Mesenchymal stem cell (in vitro differentiated cells and primary cell): ENCODE data around the gene GBF1.
"Not testable (repeated sequence)": the region's sequence is repeated elsewhere in the genome, so short reads cannot be mapped to it uniquely, and the experiment has no call there.

Experiments used
- DNase-seq: peaks from one replicate; pipeline ENCODE4 v3.0.0-alpha.2; 2013
- H2AFZ ChIP-seq: one replicate; pipeline ENCODE4 v1.6.1; 2013; ENCODE audit warnings: low read depth, mild to moderate bottlenecking, control low read depth, inconsistent platforms, low read length, moderate library complexity
- H2AK5ac ChIP-seq: 2 replicates; pipeline ENCODE4 v1.6.1; 2013; ENCODE audit warnings: low read length, moderate library complexity, mild to moderate bottlenecking, inconsistent platforms; ENCODE audit not compliant: severe bottlenecking
- H2BK120ac ChIP-seq: one replicate; pipeline ENCODE4 v1.6.1; 2013; ENCODE audit warnings: low read depth, mild to moderate bottlenecking, inconsistent platforms, low read length, moderate library complexity
- H2BK12ac ChIP-seq, 2 experiments: one replicate each; pipeline ENCODE4 v1.6.1; 2013; ENCODE audit warnings: inconsistent platforms in 2 of 2, low read length in 2 of 2, mild to moderate bottlenecking in 2 of 2, moderate library complexity in 2 of 2, control low read depth in 1 of 2
- H2BK15ac ChIP-seq: one replicate; pipeline ENCODE4 v1.6.1; 2013; ENCODE audit warnings: mild to moderate bottlenecking, low read depth, inconsistent platforms; ENCODE audit not compliant: poor library complexity, severe bottlenecking
- H2BK5ac ChIP-seq: 2 replicates; pipeline ENCODE4 v1.6.1; 2013; ENCODE audit warnings: low read depth, mild to moderate bottlenecking, low read length, control low read depth, inconsistent platforms; ENCODE audit not compliant: poor library complexity, severe bottlenecking
- H3K14ac ChIP-seq, 2 experiments: one replicate each; pipeline ENCODE4 v1.6.1; 2013; ENCODE audit warnings: inconsistent platforms in 2 of 2, low read length in 2 of 2, control low read depth in 1 of 2, mild to moderate bottlenecking in 1 of 2, moderate library complexity in 1 of 2
- H3K18ac ChIP-seq, 2 experiments: one replicate each; pipeline ENCODE4 v1.6.1; 2013; ENCODE audit warnings: inconsistent platforms in 2 of 2, low read length in 2 of 2, control low read depth in 1 of 2, low read depth in 1 of 2, mild to moderate bottlenecking in 1 of 2
- H3K23ac ChIP-seq, 2 experiments: one replicate each; pipeline ENCODE4 v1.6.1; 2013; ENCODE audit warnings: inconsistent platforms in 2 of 2, low read length in 2 of 2, mild to moderate bottlenecking in 2 of 2, moderate library complexity in 2 of 2, control low read depth in 1 of 2
- H3K27ac ChIP-seq: 2 replicates; pipeline ENCODE4 v1.5.1; 2013; ENCODE audit warnings: mild to moderate bottlenecking, moderate library complexity, low read length, control low read depth, inconsistent platforms; ENCODE audit not compliant: poor library complexity, severe bottlenecking
- H3K27me3 ChIP-seq, 2 experiments: 2 replicates each; pipeline versions ENCODE4 v1.6.1 to v1.7.0; 2013; ENCODE audit warnings: low read length in 2 of 2, mild to moderate bottlenecking in 2 of 2, moderate library complexity in 2 of 2, control low read depth in 1 of 2, inconsistent platforms in 1 of 2; ENCODE audit not compliant: control insufficient read depth in 1 of 2, insufficient read depth in 1 of 2
- H3K36me3 ChIP-seq, 2 experiments: 2 replicates each; pipeline versions ENCODE4 v1.6.1 to v1.7.0; 2013; ENCODE audit warnings: low read length in 2 of 2, control low read depth in 1 of 2, inconsistent platforms in 1 of 2, low read depth in 1 of 2, mild to moderate bottlenecking in 1 of 2; ENCODE audit not compliant: insufficient read depth in 2 of 2, control insufficient read depth in 1 of 2
- H3K4ac ChIP-seq, 2 experiments: one replicate each; pipeline ENCODE4 v1.6.1; 2013; ENCODE audit warnings: inconsistent platforms in 2 of 2, low read length in 2 of 2, mild to moderate bottlenecking in 2 of 2, moderate library complexity in 2 of 2, control low read depth in 1 of 2, low read depth in 1 of 2
- H3K4me1 ChIP-seq: 2 replicates; pipeline ENCODE4 v1.6.1; 2013; ENCODE audit warnings: low read depth, low read length, control low read depth; ENCODE audit not compliant: control insufficient read depth, insufficient read depth
- H3K4me2 ChIP-seq: 2 replicates; pipeline ENCODE4 v1.6.1; 2013; ENCODE audit warnings: low read length, mild to moderate bottlenecking, inconsistent platforms; ENCODE audit not compliant: poor library complexity, severe bottlenecking
- H3K4me3 ChIP-seq, 2 experiments: 2 replicates each; pipeline versions ENCODE4 v1.5.1 to v1.7.0; 2013; ENCODE audit warnings: low read length in 2 of 2, mild to moderate bottlenecking in 2 of 2, control low read depth in 1 of 2, low read depth in 1 of 2; ENCODE audit not compliant: insufficient read depth in 1 of 2
- H3K79me1 ChIP-seq: replicated peaks from 2 replicates; pipeline ENCODE4 v1.6.1; 2013; ENCODE audit warnings: mild to moderate bottlenecking, control low read depth, low read length, inconsistent platforms; ENCODE audit not compliant: poor library complexity, severe bottlenecking
- H3K9ac ChIP-seq: 2 replicates; pipeline ENCODE4 v1.7.0; 2013; ENCODE audit warnings: mild to moderate bottlenecking, low read length, moderate library complexity
- H3K9me3 ChIP-seq: 2 replicates; pipeline ENCODE4 v1.7.0; 2013; ENCODE audit warnings: mild to moderate bottlenecking, low read length; ENCODE audit not compliant: control insufficient read depth
- H4K8ac ChIP-seq: one replicate; pipeline ENCODE4 v1.6.1; 2013; ENCODE audit warnings: inconsistent platforms, mild to moderate bottlenecking, low read length, moderate library complexity
- H4K91ac ChIP-seq: one replicate; pipeline ENCODE4 v1.6.1; 2013; ENCODE audit warnings: mild to moderate bottlenecking, low read length, inconsistent platforms
- WGBS: methylation state at CpG from one replicate; pipeline ENCODE4 v1.1.7; 2013; ENCODE audit warnings: mixed read lengths; 5-methylcytosine and 5-hydroxymethylcytosine counted together

Gene GBF1

GRCh38 chr10:102302611-102303010 is 57.3 kb downstream of the GBF1 start:
- no peak overlapping the region for H3K9ac ChIP-seq
- no peaks in the 10 kb centered on the region for H3K27me3 ChIP-seq
- no peak overlapping the region for H2BK5ac ChIP-seq
- H3K79me1 ChIP-seq, result peaks cover 10% of the 10 kb centered on the region
- no peak overlapping the region for H3K4me3 ChIP-seq
- no peak overlapping the region for H2BK12ac ChIP-seq
- 100% methylated on average over 2 of the region's 2 CpGs for WGBS
- no peak overlapping the region for H4K8ac ChIP-seq
- H3K27ac ChIP-seq, result peak overlapping the region; percentile 32
- peaks cover 3% of the 10 kb centered on the region for H3K4me1 ChIP-seq
- no peak overlapping the region for H3K4ac ChIP-seq
- no peak overlapping the region for H3K14ac ChIP-seq
- no peak overlapping the region for H2AFZ ChIP-seq
- H3K9me3 ChIP-seq, result no peaks in the 10 kb centered on the region
- H3K4me2 ChIP-seq, result no peak overlapping the region
- peaks cover 3 to 5% of the 10 kb centered on the region in 2 experiments for H3K36me3 ChIP-seq
- H3K23ac ChIP-seq, result no peak overlapping the region
- no peak overlapping the region for H2BK120ac ChIP-seq
- no peak overlapping the region for H2BK15ac ChIP-seq
- DNase-seq, result no peak
- peak overlapping the region; percentile 39 for H2AK5ac ChIP-seq
- no peak overlapping the region for H3K18ac ChIP-seq
- no peak overlapping the region for H4K91ac ChIP-seq

- Histone ChIP-seq H2BK120ac (no peak overlapping the region), H2BK15ac (no peak overlapping the region), H3K23ac (no peak overlapping the region), H3K4me1 (peaks cover 2% of the 10 kb centered on the region), H3K79me1 (peaks cover 10% of the 10 kb centered on the region), H3K27ac (no peak overlapping the region), H3K9ac (no peak overlapping the region), H2BK5ac (no peak overlapping the region), H4K8ac (no peak overlapping the region), H2BK12ac (no peak overlapping the region), H3K4me2 (no peak overlapping the region), H3K14ac (no peak overlapping the region), H3K18ac (no peak overlapping the region), H3K36me3 (peaks cover 3 to 5% of the 10 kb centered on the region in 2 experiments), H3K9me3 (no peaks in the 10 kb centered on the region), H3K4ac (no peak overlapping the region), H2AK5ac (no peak overlapping the region), H4K91ac (no peak overlapping the region), H3K4me3 (no peak overlapping the region), H2AFZ (no peak overlapping the region), H3K27me3 (no peaks in the 10 kb centered on the region)
- WGBS, result no CpG with 5 or more reads among the region's 1 CpG
- no peak for DNase-seq
Observed at GRCh38 chr10:102306006-102306405, 60.7 kb downstream of the GBF1 start.

- H3K18ac ChIP-seq, result no peak overlapping the region
- no peak overlapping the region for H4K8ac ChIP-seq
- no peak overlapping the region for H2BK12ac ChIP-seq
- H3K4ac ChIP-seq, result no peak overlapping the region
- H3K9ac ChIP-seq, result no peak overlapping the region
- H3K9me3 ChIP-seq, result no peaks in the 10 kb centered on the region
- no peak overlapping the region for H3K27ac ChIP-seq
- no peak overlapping the region for H2AFZ ChIP-seq
- H2BK15ac ChIP-seq, result no peak overlapping the region
- peaks cover 10% of the 10 kb centered on the region for H3K79me1 ChIP-seq
- peaks cover 3 to 5% of the 10 kb centered on the region in 2 experiments for H3K36me3 ChIP-seq
- no peak overlapping the region for H2BK5ac ChIP-seq
- H3K14ac ChIP-seq, result no peak overlapping the region
- no peak overlapping the region for H3K4me3 ChIP-seq
- H3K4me1 ChIP-seq, result peaks cover 2% of the 10 kb centered on the region
- WGBS, result 100% methylated on average over 2 of the region's 3 CpGs
- H2BK120ac ChIP-seq, result no peak overlapping the region
- no peak for DNase-seq
- H3K27me3 ChIP-seq, result no peaks in the 10 kb centered on the region
- H3K4me2 ChIP-seq, result no peak overlapping the region
- H2AK5ac ChIP-seq, result peak overlapping the region; percentile 39
- no peak overlapping the region for H3K23ac ChIP-seq
- no peak overlapping the region for H4K91ac ChIP-seq
Observed at GRCh38 chr10:102306710-102307109, 61.4 kb downstream of the GBF1 start.

- not testable (repeated sequence) for H3K4me1 ChIP-seq, H3K4me3 ChIP-seq, H2BK5ac ChIP-seq, H3K4me2 ChIP-seq, H3K79me1 ChIP-seq, H2BK15ac ChIP-seq, H2AFZ ChIP-seq, H3K27me3 ChIP-seq, H2AK5ac ChIP-seq, H4K8ac ChIP-seq, H3K9ac ChIP-seq, H3K4ac ChIP-seq, H4K91ac ChIP-seq, H3K14ac ChIP-seq, H2BK12ac ChIP-seq, H2BK120ac ChIP-seq, H3K23ac ChIP-seq, H3K9me3 ChIP-seq, H3K27ac ChIP-seq, DNase-seq, H3K36me3 ChIP-seq, H3K18ac ChIP-seq
- WGBS, result 96% methylated on average over 3 of the region's 5 CpGs
Observed at GRCh38 chr10:102308318-102308717, 63.0 kb downstream of the GBF1 start.
